ENCODE data around the gene CFAP61. TPM values are rescaled to one million over a fixed set of nuclear protein-coding genes. Genes with fewer than 3 reads are reported as not detected.

The CFAP61 gene
- total RNA-seq, 1 experiment from 2014 or later: 0.61 TPM

DNA sequence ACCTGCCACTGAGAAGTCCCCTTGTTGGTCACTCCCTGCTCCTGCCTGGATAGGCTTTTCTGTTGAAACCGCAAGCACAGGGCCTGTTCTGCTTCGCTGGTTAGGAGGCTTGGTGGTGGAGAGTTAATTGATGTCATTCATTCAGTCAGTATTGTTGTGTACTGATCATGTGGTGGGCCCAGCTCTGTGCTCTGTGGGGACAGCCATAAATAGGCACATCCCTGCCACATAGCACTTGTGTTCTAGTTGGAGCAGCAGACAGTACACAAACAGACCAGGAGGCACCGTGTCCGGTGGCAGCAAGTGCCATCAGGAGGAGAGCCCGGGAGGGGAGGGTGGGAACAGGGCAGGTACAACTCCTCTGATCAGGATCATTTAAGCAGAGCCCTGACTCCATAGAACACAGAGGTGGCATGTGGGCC, 160.4 kb downstream of the CFAP61 start (continued):
- TF ChIP-seq, protein P1, sequence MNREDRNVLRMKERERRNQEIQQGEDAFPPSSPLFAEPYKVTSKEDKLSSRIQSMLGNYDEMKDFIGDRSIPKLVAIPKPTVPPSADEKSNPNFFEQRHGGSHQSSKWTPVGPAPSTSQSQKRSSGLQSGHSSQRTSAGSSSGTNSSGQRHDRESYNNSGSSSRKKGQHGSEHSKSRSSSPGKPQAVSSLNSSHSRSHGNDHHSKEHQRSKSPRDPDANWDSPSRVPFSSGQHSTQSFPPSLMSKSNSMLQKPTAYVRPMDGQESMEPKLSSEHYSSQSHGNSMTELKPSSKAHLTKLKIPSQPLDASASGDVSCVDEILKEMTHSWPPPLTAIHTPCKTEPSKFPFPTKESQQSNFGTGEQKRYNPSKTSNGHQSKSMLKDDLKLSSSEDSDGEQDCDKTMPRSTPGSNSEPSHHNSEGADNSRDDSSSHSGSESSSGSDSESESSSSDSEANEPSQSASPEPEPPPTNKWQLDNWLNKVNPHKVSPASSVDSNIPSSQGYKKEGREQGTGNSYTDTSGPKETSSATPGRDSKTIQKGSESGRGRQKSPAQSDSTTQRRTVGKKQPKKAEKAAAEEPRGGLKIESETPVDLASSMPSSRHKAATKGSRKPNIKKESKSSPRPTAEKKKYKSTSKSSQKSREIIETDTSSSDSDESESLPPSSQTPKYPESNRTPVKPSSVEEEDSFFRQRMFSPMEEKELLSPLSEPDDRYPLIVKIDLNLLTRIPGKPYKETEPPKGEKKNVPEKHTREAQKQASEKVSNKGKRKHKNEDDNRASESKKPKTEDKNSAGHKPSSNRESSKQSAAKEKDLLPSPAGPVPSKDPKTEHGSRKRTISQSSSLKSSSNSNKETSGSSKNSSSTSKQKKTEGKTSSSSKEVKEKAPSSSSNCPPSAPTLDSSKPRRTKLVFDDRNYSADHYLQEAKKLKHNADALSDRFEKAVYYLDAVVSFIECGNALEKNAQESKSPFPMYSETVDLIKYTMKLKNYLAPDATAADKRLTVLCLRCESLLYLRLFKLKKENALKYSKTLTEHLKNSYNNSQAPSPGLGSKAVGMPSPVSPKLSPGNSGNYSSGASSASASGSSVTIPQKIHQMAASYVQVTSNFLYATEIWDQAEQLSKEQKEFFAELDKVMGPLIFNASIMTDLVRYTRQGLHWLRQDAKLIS (CRISPR knock-in tag; IDR thresholded peaks at IDR 0.05; ENCODE audit: borderline replicate concordance): no peak
- no peak for TF ChIP-seq ZNF671 (CRISPR knock-in tag; IDR thresholded peaks at IDR 0.05)

DNA sequence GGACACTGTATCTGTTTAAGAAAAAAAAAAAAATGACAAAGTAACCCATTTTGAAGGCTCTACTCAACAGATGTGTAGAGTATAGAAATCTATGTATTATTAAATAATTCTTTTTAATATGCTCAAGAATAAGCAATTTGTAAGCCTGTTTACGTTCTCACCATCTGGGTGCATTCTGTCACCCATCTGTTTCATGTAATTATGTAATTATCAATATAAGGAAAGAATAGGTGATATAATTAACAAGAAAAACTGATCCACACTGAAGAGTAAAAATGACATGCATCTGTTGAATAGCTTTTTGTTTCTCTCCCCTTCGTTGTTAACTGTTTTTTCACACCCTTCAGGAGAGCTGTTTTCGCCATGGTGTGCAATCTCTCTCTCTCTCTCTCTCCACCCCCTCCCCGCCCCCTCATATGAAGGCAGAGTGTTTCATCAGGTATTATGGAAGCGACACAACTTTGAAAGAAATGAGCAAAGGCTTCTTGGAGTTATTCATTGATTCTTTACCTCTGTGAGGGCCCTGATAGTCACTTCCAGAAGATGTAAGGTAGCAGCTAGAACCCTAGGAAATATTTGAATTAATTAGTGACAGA, 161.3 kb downstream of the CFAP61 start:
- peaks cover 30% of the 10 kb centered on the region for H3K4me1 Mint-ChIP-seq
- POLR2A ChIA-PET: no interaction called here

More for the DNA sequence above, 161.3 kb downstream of the CFAP61 start:
- Mint-ChIP-seq H3K36me3 (peaks cover 10% of the 10 kb centered on the region), H3K9me3 (peaks cover 10% of the 10 kb centered on the region), H3K27ac (no peak overlapping the region), H3K4me3 (no peak overlapping the region), H3K27me3 (ENCODE audit: low read depth) (no peaks in the 10 kb centered on the region)
- CTCF ChIA-PET: interaction anchor here (0.6 to 1.1 kb wide), 2 partner anchors 18 to 286 kb away, joined by 3 read pairs; no protein-coding TSS in a partner anchor
- DNase-seq (ENCODE audit: low spot score) (no peak), ATAC-seq (no peak)
- TF ChIP-seq GTF2I (CRISPR knock-in tag; conservative IDR thresholded peaks at IDR 0.05) (no peak), CBFB (CRISPR knock-in tag; IDR thresholded peaks at IDR 0.05; ENCODE audit: low read depth) (no peak), NR2C2 (CRISPR knock-in tag; IDR thresholded peaks at IDR 0.05) (no peak), GRHL2 (CRISPR knock-in tag; IDR thresholded peaks at IDR 0.05; ENCODE audit: insufficient replicate concordance, severe bottlenecking) (no peak), RELA (CRISPR knock-in tag; IDR thresholded peaks at IDR 0.05; ENCODE audit: borderline replicate concordance) (no peak), SP1 (CRISPR knock-in tag; conservative IDR thresholded peaks at IDR 0.05) (no peak), ETV6 (CRISPR knock-in tag; IDR thresholded peaks at IDR 0.05) (no peak), JAZF1 (CRISPR knock-in tag; IDR thresholded peaks at IDR 0.05) (no peak), GABPB1 (CRISPR knock-in tag; IDR thresholded peaks at IDR 0.05) (no peak), NFYB (CRISPR knock-in tag; conservative IDR thresholded peaks at IDR 0.05; ENCODE audit: low read depth) (no peak), NFE2L1 (CRISPR knock-in tag; IDR thresholded peaks at IDR 0.05) (no peak), ZNF138 (CRISPR knock-in tag; conservative IDR thresholded peaks at IDR 0.05) (no peak), SOX15 (CRISPR knock-in tag; IDR thresholded peaks at IDR 0.05) (no peak)
- TF ChIP-seq, protein P2, sequence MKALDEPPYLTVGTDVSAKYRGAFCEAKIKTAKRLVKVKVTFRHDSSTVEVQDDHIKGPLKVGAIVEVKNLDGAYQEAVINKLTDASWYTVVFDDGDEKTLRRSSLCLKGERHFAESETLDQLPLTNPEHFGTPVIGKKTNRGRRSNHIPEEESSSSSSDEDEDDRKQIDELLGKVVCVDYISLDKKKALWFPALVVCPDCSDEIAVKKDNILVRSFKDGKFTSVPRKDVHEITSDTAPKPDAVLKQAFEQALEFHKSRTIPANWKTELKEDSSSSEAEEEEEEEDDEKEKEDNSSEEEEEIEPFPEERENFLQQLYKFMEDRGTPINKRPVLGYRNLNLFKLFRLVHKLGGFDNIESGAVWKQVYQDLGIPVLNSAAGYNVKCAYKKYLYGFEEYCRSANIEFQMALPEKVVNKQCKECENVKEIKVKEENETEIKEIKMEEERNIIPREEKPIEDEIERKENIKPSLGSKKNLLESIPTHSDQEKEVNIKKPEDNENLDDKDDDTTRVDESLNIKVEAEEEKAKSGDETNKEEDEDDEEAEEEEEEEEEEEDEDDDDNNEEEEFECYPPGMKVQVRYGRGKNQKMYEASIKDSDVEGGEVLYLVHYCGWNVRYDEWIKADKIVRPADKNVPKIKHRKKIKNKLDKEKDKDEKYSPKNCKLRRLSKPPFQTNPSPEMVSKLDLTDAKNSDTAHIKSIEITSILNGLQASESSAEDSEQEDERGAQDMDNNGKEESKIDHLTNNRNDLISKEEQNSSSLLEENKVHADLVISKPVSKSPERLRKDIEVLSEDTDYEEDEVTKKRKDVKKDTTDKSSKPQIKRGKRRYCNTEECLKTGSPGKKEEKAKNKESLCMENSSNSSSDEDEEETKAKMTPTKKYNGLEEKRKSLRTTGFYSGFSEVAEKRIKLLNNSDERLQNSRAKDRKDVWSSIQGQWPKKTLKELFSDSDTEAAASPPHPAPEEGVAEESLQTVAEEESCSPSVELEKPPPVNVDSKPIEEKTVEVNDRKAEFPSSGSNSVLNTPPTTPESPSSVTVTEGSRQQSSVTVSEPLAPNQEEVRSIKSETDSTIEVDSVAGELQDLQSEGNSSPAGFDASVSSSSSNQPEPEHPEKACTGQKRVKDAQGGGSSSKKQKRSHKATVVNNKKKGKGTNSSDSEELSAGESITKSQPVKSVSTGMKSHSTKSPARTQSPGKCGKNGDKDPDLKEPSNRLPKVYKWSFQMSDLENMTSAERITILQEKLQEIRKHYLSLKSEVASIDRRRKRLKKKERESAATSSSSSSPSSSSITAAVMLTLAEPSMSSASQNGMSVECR (CRISPR knock-in tag; IDR thresholded peaks at IDR 0.05; ENCODE audit: borderline replicate concordance): no peak
- TF ChIP-seq, protein P3, sequence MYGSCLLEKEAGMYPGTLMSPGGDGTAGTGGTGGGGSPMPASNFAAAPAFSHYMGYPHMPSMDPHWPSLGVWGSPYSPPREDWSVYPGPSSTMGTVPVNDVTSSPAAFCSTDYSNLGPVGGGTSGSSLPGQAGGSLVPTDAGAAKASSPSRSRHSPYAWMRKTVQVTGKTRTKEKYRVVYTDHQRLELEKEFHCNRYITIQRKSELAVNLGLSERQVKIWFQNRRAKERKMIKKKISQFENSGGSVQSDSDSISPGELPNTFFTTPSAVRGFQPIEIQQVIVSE (CRISPR knock-in tag; IDR thresholded peaks at IDR 0.05; ENCODE audit: borderline replicate concordance): no peak
- TF ChIP-seq, protein P4, sequence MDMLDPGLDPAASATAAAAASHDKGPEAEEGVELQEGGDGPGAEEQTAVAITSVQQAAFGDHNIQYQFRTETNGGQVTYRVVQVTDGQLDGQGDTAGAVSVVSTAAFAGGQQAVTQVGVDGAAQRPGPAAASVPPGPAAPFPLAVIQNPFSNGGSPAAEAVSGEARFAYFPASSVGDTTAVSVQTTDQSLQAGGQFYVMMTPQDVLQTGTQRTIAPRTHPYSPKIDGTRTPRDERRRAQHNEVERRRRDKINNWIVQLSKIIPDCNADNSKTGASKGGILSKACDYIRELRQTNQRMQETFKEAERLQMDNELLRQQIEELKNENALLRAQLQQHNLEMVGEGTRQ (CRISPR knock-in tag; IDR thresholded peaks at IDR 0.05): no peak
- TF ChIP-seq, protein P5, sequence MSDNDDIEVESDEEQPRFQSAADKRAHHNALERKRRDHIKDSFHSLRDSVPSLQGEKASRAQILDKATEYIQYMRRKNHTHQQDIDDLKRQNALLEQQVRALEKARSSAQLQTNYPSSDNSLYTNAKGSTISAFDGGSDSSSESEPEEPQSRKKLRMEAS (CRISPR knock-in tag; IDR thresholded peaks at IDR 0.05): no peak
- TF ChIP-seq, protein P6, sequence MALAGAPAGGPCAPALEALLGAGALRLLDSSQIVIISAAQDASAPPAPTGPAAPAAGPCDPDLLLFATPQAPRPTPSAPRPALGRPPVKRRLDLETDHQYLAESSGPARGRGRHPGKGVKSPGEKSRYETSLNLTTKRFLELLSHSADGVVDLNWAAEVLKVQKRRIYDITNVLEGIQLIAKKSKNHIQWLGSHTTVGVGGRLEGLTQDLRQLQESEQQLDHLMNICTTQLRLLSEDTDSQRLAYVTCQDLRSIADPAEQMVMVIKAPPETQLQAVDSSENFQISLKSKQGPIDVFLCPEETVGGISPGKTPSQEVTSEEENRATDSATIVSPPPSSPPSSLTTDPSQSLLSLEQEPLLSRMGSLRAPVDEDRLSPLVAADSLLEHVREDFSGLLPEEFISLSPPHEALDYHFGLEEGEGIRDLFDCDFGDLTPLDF (CRISPR knock-in tag; IDR thresholded peaks at IDR 0.05): no peak
- TF ChIP-seq, protein P7, sequence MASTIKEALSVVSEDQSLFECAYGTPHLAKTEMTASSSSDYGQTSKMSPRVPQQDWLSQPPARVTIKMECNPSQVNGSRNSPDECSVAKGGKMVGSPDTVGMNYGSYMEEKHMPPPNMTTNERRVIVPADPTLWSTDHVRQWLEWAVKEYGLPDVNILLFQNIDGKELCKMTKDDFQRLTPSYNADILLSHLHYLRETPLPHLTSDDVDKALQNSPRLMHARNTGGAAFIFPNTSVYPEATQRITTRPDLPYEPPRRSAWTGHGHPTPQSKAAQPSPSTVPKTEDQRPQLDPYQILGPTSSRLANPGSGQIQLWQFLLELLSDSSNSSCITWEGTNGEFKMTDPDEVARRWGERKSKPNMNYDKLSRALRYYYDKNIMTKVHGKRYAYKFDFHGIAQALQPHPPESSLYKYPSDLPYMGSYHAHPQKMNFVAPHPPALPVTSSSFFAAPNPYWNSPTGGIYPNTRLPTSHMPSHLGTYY (CRISPR knock-in tag; IDR thresholded peaks at IDR 0.05): no peak
- TF ChIP-seq, protein P8, sequence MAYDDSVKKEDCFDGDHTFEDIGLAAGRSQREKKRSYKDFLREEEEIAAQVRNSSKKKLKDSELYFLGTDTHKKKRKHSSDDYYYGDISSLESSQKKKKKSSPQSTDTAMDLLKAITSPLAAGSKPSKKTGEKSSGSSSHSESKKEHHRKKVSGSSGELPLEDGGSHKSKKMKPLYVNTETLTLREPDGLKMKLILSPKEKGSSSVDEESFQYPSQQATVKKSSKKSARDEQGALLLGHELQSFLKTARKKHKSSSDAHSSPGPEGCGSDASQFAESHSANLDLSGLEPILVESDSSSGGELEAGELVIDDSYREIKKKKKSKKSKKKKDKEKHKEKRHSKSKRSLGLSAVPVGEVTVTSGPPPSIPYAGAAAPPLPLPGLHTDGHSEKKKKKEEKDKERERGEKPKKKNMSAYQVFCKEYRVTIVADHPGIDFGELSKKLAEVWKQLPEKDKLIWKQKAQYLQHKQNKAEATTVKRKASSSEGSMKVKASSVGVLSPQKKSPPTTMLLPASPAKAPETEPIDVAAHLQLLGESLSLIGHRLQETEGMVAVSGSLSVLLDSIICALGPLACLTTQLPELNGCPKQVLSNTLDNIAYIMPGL (CRISPR knock-in tag; IDR thresholded peaks at IDR 0.05): no peak
